GM21786 (cell line): ENCODE results near the gene DNM1.

Source experiments
- ATAC-seq: cut with Tn5 transposase; IDR thresholded peaks from one replicate; pipeline ENCODE4 v1.9.1; 2021; ENCODE audit not compliant: unreplicated experiment

Gene DNM1

DNA sequence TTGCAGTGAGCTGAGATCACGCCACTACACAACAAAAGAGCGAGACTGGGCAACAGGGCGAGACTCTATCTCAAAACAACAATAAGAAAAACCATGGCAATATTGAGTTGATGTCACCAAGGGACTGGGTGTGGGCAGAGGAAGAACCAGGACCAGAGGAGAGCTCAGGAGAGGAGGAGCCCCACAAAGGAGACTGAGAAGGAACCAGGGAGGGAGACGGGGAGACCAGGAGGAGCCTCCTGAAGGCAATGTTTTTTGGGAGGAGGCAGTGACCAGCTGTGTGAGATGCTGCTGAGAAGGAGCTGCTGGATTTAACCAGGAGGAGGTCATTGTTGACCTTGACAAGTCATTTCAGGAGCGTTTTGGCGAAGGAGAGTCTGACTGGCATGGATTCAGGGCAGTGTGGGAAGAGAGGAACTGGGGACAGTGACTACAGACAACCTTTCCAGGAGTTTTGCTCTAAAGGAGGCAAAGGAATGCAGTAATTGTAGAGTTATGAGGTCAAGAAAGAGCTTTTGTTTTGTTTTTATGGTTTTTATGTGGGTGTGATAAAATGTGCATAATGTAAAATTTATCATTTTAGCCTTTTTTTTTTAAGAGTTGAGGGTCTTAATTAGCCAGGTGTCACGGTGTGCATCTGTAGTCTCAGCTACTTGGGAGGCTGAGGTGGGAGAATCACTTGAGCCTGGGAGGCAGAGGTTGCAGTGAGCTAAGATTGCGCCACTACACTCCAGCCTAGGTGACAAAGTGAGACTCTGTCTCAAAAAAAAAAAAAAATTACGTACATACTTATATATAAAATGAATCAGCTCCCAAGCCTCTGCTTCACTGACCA lies 101.2 kb downstream of the DNM1 start:
- no peak for ATAC-seq
